ENCODE results near the gene ADAM12. TPM values are rescaled to one million over a fixed set of nuclear protein-coding genes. Genes with fewer than 3 reads are reported as not detected.

ADAM12 gene
- total and polyA plus RNA-seq, 8 donors: 0.03 to 3.7 (median 0.15) TPM

GRCh38 chr10:126061526-126061925 lies 326.8 kb downstream of the ADAM12 start:
- Histone ChIP-seq H3K36me3 (no peaks in the 10 kb centered on the region), H3K4me1 (peaks cover 0 to 6% (median 0%) of the 10 kb centered on the region in 3 donors), H3K27me3 (no peaks in the 10 kb centered on the region), H3K4me3 (no peak overlapping the region), H3K27ac (no peak overlapping the region), H3K9me3 (no peaks in the 10 kb centered on the region)
- intact Hi-C loops (cut with DNase I): no loop called here
- FAIRE-seq: no peak
- no peak for ATAC-seq
- no peak for DNase-seq
- TF ChIP-seq, protein P1, sequence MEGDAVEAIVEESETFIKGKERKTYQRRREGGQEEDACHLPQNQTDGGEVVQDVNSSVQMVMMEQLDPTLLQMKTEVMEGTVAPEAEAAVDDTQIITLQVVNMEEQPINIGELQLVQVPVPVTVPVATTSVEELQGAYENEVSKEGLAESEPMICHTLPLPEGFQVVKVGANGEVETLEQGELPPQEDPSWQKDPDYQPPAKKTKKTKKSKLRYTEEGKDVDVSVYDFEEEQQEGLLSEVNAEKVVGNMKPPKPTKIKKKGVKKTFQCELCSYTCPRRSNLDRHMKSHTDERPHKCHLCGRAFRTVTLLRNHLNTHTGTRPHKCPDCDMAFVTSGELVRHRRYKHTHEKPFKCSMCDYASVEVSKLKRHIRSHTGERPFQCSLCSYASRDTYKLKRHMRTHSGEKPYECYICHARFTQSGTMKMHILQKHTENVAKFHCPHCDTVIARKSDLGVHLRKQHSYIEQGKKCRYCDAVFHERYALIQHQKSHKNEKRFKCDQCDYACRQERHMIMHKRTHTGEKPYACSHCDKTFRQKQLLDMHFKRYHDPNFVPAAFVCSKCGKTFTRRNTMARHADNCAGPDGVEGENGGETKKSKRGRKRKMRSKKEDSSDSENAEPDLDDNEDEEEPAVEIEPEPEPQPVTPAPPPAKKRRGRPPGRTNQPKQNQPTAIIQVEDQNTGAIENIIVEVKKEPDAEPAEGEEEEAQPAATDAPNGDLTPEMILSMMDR (IDR thresholded peaks at IDR 0.05): no peak
- WGBS, 2 donors: 31 to 50% methylated on average over 3 of the region's 3 CpGs

DNA sequence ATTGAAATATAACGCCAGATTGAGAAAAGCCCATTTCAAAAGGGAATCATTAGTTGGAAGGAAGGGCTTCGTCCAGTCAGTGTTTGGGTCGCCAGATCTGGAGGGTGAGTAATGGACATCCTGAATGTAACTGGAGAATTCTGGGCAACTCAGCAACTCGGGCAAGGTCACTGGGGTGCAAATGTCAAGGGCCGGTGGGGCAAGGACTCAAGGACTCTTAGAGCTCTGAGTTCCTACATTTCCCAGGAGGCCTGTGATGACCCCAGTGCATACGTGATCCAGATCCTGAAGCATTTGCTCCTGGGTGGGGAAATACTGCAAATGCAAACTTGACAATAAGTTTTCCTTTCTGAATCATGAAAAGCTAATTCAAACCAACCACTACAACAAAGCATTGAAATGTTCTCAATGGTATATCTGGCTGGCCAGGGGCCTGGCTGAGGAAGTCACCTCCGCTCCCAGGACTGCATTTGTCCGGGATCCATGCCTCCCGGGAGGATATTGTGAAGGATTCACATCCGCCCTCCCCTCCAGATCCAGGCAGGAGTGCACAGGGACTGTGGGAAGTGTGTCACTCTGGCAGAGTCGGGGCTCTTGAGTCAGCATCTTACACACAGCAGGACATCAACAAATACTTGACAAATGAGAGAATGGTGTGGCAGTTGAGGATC lies 327.9 kb downstream of the ADAM12 start:
- Histone ChIP-seq H3K27me3 (no peaks in the 10 kb centered on the region), H3K4me3 (no peak overlapping the region), H3K4me1 (peaks cover 0 to 6% (median 0%) of the 10 kb centered on the region in 3 donors), H3K36me3 (no peaks in the 10 kb centered on the region), H3K9me3 (no peaks in the 10 kb centered on the region), H3K27ac (no peak overlapping the region)
- 64 to 72% methylated on average over 11 of the region's 11 CpGs for WGBS, 2 donors
- DNase-seq (no peak), ATAC-seq (no peak), FAIRE-seq (no peak)
- TF ChIP-seq, protein P1 (IDR thresholded peaks at IDR 0.05): no peak
- intact Hi-C loops (cut with DNase I): no loop called here

- no peaks in the 10 kb centered on the region for H3K36me3 ChIP-seq
- no peak overlapping the region for H3K4me3 ChIP-seq
- H3K27me3 ChIP-seq: no peaks in the 10 kb centered on the region
- intact Hi-C loops (cut with DNase I): no loop called here
- no peak for DNase-seq
- no peak for ATAC-seq
- peaks cover 0 to 6% (median 0%) of the 10 kb centered on the region in 3 donors for H3K4me1 ChIP-seq
- 27 to 30% methylated on average over 4 of the region's 4 CpGs for WGBS, 2 donors
- no peaks in the 10 kb centered on the region for H3K9me3 ChIP-seq
- FAIRE-seq: no peak
- TF ChIP-seq, protein P1 (IDR thresholded peaks at IDR 0.05): no peak
- no peak overlapping the region for H3K27ac ChIP-seq
Measured at GRCh38 chr10:126059076-126059826, 329.0 kb downstream of the ADAM12 start.

DNA sequence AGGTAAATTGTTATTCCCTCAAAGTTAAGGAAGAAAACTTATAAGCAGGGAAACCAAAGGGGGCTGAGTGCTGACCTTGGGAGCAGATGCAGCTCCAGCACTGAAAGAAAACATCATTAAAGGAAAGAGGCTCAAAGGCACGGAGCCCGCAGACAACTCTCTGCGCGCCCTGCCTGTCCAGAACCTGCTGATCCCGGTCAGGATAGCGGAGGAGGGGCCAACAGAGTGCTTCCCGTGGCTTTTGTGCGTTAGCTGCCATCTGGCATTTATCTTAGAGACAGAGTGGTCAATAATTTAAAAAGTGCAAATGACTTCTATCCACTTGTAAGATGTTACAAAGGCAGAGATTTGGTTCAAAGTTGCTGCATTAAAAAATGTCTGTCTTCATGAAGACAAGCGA lies 329.8 kb downstream of the ADAM12 start:
- TF ChIP-seq, protein P1 (IDR thresholded peaks at IDR 0.05): no peak
- H3K4me3 ChIP-seq: no peak overlapping the region
- no peaks in the 10 kb centered on the region for H3K27me3 ChIP-seq
- H3K27ac ChIP-seq: no peak overlapping the region
- intact Hi-C loops (cut with DNase I): no loop called here
- no peak for DNase-seq
- peaks cover 0 to 6% (median 0%) of the 10 kb centered on the region in 3 donors for H3K4me1 ChIP-seq
- ATAC-seq: peak in 2 of 4 donors; percentile 9 to 37
- H3K9me3 ChIP-seq: no peaks in the 10 kb centered on the region
- WGBS, 2 donors: 15 to 24% methylated on average over 9 of the region's 9 CpGs
- H3K36me3 ChIP-seq: no peaks in the 10 kb centered on the region
- no peak for FAIRE-seq

DNA sequence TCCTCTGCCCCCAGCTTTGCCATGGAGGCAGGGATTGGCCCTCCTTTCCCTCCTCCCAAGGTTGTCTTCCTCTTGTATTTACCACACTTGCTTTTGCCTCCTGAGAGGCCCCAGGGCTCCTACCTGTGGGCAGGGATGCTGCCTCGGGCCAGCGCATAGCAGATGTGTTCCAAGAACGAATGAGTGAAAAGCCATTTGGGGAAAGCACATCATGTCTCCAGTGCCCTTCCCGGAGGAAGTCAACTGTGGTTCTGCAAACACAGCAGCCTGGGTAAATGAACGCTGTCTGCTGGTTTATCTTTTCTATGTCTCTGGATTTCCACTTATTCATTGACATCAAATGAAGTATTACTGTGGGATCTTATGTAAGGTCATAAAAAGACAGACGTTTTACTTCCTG lies 330.2 kb downstream of the ADAM12 start:
- peaks cover 0 to 5% (median 0%) of the 10 kb centered on the region in 3 donors for H3K4me1 ChIP-seq
- TF ChIP-seq, protein P1 (IDR thresholded peaks at IDR 0.05): no peak
- FAIRE-seq (no peak), ATAC-seq (peak in 2 of 4 donors; percentile 6 to 24), DNase-seq (no peak)
- no peaks in the 10 kb centered on the region for H3K9me3 ChIP-seq
- no peaks in the 10 kb centered on the region for H3K27me3 ChIP-seq
- intact Hi-C loops (cut with DNase I): no loop called here
- no peak overlapping the region for H3K4me3 ChIP-seq
- no peaks in the 10 kb centered on the region for H3K36me3 ChIP-seq
- no peak overlapping the region for H3K27ac ChIP-seq
- WGBS, 2 donors: 30% methylated on average over 6 of the region's 6 CpGs
